HFF-Myc (cell line): ENCODE results near the gene ITIH5.

Source experiments
- DNase-seq: peaks from one replicate; pipeline ENCODE4 v3.0.0-alpha.2; 2011; ENCODE audit warnings: low read depth; ENCODE audit errors: extremely low read depth
- H3K4me3 ChIP-seq: replicated peaks from 2 replicates; pipeline ENCODE4 v1.5.1; 2011; ENCODE audit warnings: low read depth, mild to moderate bottlenecking, control low read depth, low read length
- CTCF ChIP-seq: IDR thresholded peaks from 2 replicates; pipeline ENCODE4 v1.5.1; 2012; ENCODE audit warnings: mild to moderate bottlenecking, low read depth, low read length, control low read depth; ENCODE audit errors: missing control alignments

The ITIH5 gene

GRCh38 chr10:7515439-7515838 lies 151.3 kb downstream of the ITIH5 start:
- no peak for TF ChIP-seq CTCF
- no peak overlapping the region for H3K4me3 ChIP-seq
- DNase-seq: no peak

- TF ChIP-seq CTCF: no peak
- no peak overlapping the region for H3K4me3 ChIP-seq
- no peak for DNase-seq
These were observed 152.8 kb downstream of the ITIH5 start for GRCh38 chr10:7513936-7514335.

GRCh38 chr10:7513455-7513854 lies 153.3 kb downstream of the ITIH5 start:
- no peak for TF ChIP-seq CTCF

GRCh38 chr10:7512487-7512886 lies 154.3 kb downstream of the ITIH5 start:
- no peak overlapping the region for H3K4me3 ChIP-seq
- no peak for DNase-seq
- no peak for TF ChIP-seq CTCF

More at GRCh38 chr10:7513455-7513854, 153.3 kb downstream of the ITIH5 start:
- DNase-seq: no peak
- H3K4me3 ChIP-seq: no peak overlapping the region

- no peak for DNase-seq
- no peak for TF ChIP-seq CTCF
- no peak overlapping the region for H3K4me3 ChIP-seq
These were observed 155.2 kb downstream of the ITIH5 start for GRCh38 chr10:7511612-7512011.
